Effector memory CD4-positive, alpha-beta T cell (primary cell): ENCODE data around the gene R3HCC1L.

ENCODE experiments used
- DNase-seq, 3 donors: peaks; one replicate each; pipeline ENCODE4 v3.0.0-alpha.2; 2020
- H3K27ac ChIP-seq: 2 replicates; pipeline ENCODE4 v1.7.0; 2013; ENCODE audit warnings: mild to moderate bottlenecking, low read length, moderate library complexity; ENCODE audit not compliant: insufficient read depth, poor library complexity, severe bottlenecking
- H3K27me3 ChIP-seq: replicated peaks from 2 replicates; pipeline ENCODE4 v1.7.0; 2013; ENCODE audit warnings: mild to moderate bottlenecking, low read length; ENCODE audit not compliant: insufficient read depth, control insufficient read depth, poor library complexity, severe bottlenecking
- H3K36me3 ChIP-seq: 2 replicates; pipeline ENCODE4 v1.7.0; 2013; ENCODE audit warnings: mild to moderate bottlenecking, low read length, moderate library complexity; ENCODE audit not compliant: control insufficient read depth, insufficient read depth
- H3K4me1 ChIP-seq: 2 replicates; pipeline ENCODE4 v1.7.0; 2013; ENCODE audit warnings: low read length, mild to moderate bottlenecking; ENCODE audit not compliant: control insufficient read depth, insufficient read depth, poor library complexity, severe bottlenecking
- H3K4me3 ChIP-seq: 2 replicates; pipeline ENCODE4 v1.7.0; 2013; ENCODE audit warnings: low read length, low read depth, mild to moderate bottlenecking; ENCODE audit not compliant: insufficient read depth, poor library complexity, severe bottlenecking
- H3K9me3 ChIP-seq: 2 replicates; pipeline ENCODE4 v1.7.0; 2013; ENCODE audit warnings: mild to moderate bottlenecking, low read length, moderate library complexity; ENCODE audit not compliant: control insufficient read depth

Gene R3HCC1L

DNA sequence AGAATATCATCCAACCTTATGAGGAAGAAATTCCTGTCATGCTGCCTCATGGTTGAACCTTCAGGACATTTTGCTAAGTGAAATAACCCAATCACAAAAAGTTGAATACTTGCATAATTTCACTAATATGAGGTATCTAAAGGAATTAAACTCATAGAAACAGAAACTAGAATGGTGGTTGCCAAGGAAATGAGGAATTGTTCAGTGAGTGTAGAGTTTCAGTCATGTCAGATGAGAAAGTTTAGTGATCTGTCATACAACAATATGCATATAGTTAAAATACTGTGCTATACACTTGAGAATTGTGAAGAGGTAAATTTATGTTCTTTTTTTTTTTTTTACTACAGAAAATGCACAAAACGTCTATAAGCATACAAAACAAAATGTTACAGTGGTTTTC, 60.7 kb downstream of the R3HCC1L start:
- no peaks in the 10 kb centered on the region for H3K9me3 ChIP-seq
- H3K36me3 ChIP-seq: peaks cover 4% of the 10 kb centered on the region
- no peak overlapping the region for H3K4me3 ChIP-seq
- H3K27me3 ChIP-seq: no peaks in the 10 kb centered on the region
- no peak overlapping the region for H3K27ac ChIP-seq
- no peaks in the 10 kb centered on the region for H3K4me1 ChIP-seq
- DNase-seq: no peak

DNA sequence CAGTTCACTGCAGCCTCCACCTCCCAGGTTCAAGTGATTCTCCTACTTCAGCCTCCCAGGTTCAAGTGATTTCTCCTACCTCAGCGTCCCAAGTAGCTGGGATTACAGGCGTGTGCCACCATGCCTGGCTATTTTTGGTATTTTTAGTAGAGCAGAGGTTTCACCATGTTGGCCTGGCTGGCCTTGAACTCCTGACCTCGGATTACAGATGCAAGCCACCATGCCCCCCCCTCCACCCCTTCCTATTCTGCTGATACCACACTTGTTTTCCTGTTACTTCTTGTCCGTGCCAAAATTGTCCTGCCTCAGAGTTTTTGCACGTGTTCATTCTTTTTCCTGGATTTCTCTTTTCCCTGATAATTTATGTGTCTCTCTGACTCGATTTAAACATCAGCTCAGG, 62.5 kb downstream of the R3HCC1L start:
- H3K9me3 ChIP-seq: no peaks in the 10 kb centered on the region
- no peak overlapping the region for H3K27ac ChIP-seq
- H3K27me3 ChIP-seq: no peaks in the 10 kb centered on the region
- peaks cover 3% of the 10 kb centered on the region for H3K36me3 ChIP-seq
- no peak for DNase-seq
- H3K4me3 ChIP-seq: no peak overlapping the region
- H3K4me1 ChIP-seq: no peaks in the 10 kb centered on the region

GRCh38 chr10:98201760-98202159, 67.3 kb downstream of the R3HCC1L start:
- Histone ChIP-seq H3K4me1 (no peaks in the 10 kb centered on the region), H3K27me3 (no peaks in the 10 kb centered on the region), H3K27ac (no peak overlapping the region), H3K9me3 (no peaks in the 10 kb centered on the region), H3K4me3 (no peak overlapping the region), H3K36me3 (no peaks in the 10 kb centered on the region)
- no peak for DNase-seq

DNA sequence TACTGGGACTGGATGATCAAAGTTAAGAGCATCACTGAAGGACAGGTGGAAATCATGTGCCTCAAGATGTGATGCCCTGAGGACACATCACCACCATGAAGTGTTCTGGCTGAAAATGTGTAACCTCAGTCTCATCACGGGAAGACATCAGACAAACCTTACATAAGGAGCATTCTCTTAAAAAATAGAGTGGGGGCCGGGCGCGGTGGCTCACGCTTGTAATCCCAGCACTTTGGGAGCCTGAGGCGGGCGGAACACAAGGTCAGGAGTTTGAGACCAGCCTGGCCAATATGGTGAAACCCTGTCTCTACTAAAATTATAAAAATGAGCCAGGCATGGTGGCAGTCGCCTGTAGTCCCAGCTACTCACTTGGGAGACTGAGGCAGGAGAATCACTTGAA, 67.9 kb downstream of the R3HCC1L start:
- Histone ChIP-seq H3K27ac (no peak overlapping the region), H3K9me3 (no peaks in the 10 kb centered on the region), H3K27me3 (no peaks in the 10 kb centered on the region), H3K36me3 (no peaks in the 10 kb centered on the region), H3K4me1 (no peaks in the 10 kb centered on the region), H3K4me3 (no peak overlapping the region)
- DNase-seq: no peak

GRCh38 chr10:98205351-98205750, 70.9 kb downstream of the R3HCC1L start:
- H3K27me3 ChIP-seq: no peaks in the 10 kb centered on the region
- no peak overlapping the region for H3K27ac ChIP-seq
- no peaks in the 10 kb centered on the region for H3K4me1 ChIP-seq
- no peak for DNase-seq
- no peaks in the 10 kb centered on the region for H3K9me3 ChIP-seq
- peaks cover 8% of the 10 kb centered on the region for H3K36me3 ChIP-seq
- H3K4me3 ChIP-seq: no peak overlapping the region

GRCh38 chr10:98208925-98209324, 74.5 kb downstream of the R3HCC1L start:
- Histone ChIP-seq H3K4me3 (no peak overlapping the region), H3K27me3 (no peaks in the 10 kb centered on the region), H3K4me1 (no peaks in the 10 kb centered on the region), H3K36me3 (peaks cover 8% of the 10 kb centered on the region), H3K9me3 (no peaks in the 10 kb centered on the region), H3K27ac (no peak overlapping the region)
- no peak for DNase-seq

GRCh38 chr10:98209441-98209840, 75.0 kb downstream of the R3HCC1L start:
- Histone ChIP-seq H3K9me3 (no peaks in the 10 kb centered on the region), H3K4me1 (no peaks in the 10 kb centered on the region), H3K27ac (no peak overlapping the region), H3K36me3 (peaks cover 8% of the 10 kb centered on the region), H3K4me3 (no peak overlapping the region), H3K27me3 (no peaks in the 10 kb centered on the region)
- DNase-seq: no peak

GRCh38 chr10:98212196-98212595, 77.7 kb downstream of the R3HCC1L start:
- peaks cover 8% of the 10 kb centered on the region for H3K36me3 ChIP-seq
- H3K4me1 ChIP-seq: no peaks in the 10 kb centered on the region
- no peak overlapping the region for H3K4me3 ChIP-seq
- H3K9me3 ChIP-seq: no peaks in the 10 kb centered on the region
- no peak overlapping the region for H3K27ac ChIP-seq
- no peak for DNase-seq
- H3K27me3 ChIP-seq: no peaks in the 10 kb centered on the region

- no peak overlapping the region for H3K27ac ChIP-seq
- H3K4me3 ChIP-seq: no peak overlapping the region
- H3K27me3 ChIP-seq: no peaks in the 10 kb centered on the region
- H3K4me1 ChIP-seq: no peaks in the 10 kb centered on the region
- no peak for DNase-seq
- H3K9me3 ChIP-seq: no peaks in the 10 kb centered on the region
- H3K36me3 ChIP-seq: peaks cover 2% of the 10 kb centered on the region
Measured at GRCh38 chr10:98213740-98214139, 79.3 kb downstream of the R3HCC1L start.

DNA sequence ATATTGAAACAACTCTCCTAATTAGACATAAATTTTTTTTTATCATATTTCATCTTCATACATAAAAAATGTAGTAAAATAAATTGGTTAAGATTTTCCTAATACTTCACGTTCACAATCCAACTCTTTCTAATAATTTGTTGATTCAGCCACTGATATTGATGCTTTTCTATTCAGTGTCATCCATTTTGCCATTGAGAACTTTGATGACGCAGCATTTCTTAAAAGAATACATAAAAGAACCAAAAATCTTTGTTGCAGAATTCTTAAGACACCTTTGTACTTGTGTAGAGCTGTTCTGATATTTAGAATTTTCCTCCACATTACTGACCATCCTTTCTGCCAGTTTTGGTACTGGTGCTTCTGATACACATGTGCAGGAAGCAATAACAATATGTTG, 80.9 kb downstream of the R3HCC1L start:
- no peak overlapping the region for H3K4me3 ChIP-seq
- no peak for DNase-seq
- no peaks in the 10 kb centered on the region for H3K9me3 ChIP-seq
- no peaks in the 10 kb centered on the region for H3K4me1 ChIP-seq
- H3K36me3 ChIP-seq: no peaks in the 10 kb centered on the region
- H3K27me3 ChIP-seq: no peaks in the 10 kb centered on the region
- no peak overlapping the region for H3K27ac ChIP-seq

GRCh38 chr10:98217801-98218200, 83.3 kb downstream of the R3HCC1L start:
- Histone ChIP-seq H3K27me3 (no peaks in the 10 kb centered on the region), H3K27ac (no peak overlapping the region), H3K36me3 (no peaks in the 10 kb centered on the region), H3K4me1 (no peaks in the 10 kb centered on the region), H3K9me3 (no peaks in the 10 kb centered on the region), H3K4me3 (no peak overlapping the region)
- DNase-seq: no peak
